Stomach smooth muscle (tissue), 2 donors: ENCODE measurements around the gene MYO3A.

Source experiments
- H3K27ac ChIP-seq: one replicate; pipeline ENCODE4 v1.7.0; 2013; ENCODE audit warnings: mild to moderate bottlenecking, low read length, inconsistent platforms
- H3K27me3 ChIP-seq, 2 donors: one replicate each; pipeline ENCODE4 v1.7.0; 2013; ENCODE audit warnings: low read length in 2 of 2; ENCODE audit not compliant: insufficient read depth in 2 of 2, control insufficient read depth in 1 of 2
- H3K36me3 ChIP-seq, 2 donors: one replicate each; pipeline ENCODE4 v1.7.0; 2013; ENCODE audit warnings: low read length in 2 of 2; ENCODE audit not compliant: control insufficient read depth in 2 of 2, insufficient read depth in 2 of 2
- H3K4me1 ChIP-seq: one replicate; pipeline ENCODE4 v1.7.0; 2013; ENCODE audit warnings: low read length; ENCODE audit not compliant: control insufficient read depth, insufficient read depth
- H3K4me3 ChIP-seq, 2 donors: one replicate each; pipeline ENCODE4 v1.7.0; 2013; ENCODE audit warnings: low read length in 2 of 2
- H3K9ac ChIP-seq, 2 donors: one replicate each; pipeline ENCODE4 v1.7.0; 2013; ENCODE audit warnings: low read length in 2 of 2, mild to moderate bottlenecking in 1 of 2
- H3K9me3 ChIP-seq, 2 donors: one replicate each; pipeline ENCODE4 v1.7.0; 2013; ENCODE audit warnings: low read length in 2 of 2; ENCODE audit not compliant: control insufficient read depth in 2 of 2
- donor health status: healthy.
- donor health status: Pancreatic carcinoma.

The MYO3A gene

DNA sequence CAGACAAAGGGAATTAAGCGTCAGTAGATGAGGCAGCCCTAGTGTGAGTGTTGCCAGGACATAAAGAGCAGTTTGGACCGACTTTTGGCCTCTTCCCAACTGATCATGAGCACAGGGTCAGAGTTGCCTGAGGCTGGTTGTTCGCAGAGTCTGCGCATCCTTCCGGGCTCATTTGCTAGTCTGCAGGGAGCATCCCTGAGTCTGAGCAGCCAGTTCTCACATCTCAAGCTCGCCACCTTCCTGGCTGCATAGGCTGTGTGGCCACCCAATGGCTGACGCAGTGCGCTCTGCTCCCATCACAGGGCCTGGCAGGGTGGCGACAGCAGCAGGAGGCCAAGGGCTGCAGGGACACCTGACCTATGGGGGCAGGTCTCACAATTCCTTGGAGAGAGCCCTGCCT, 287.5 kb downstream of the MYO3A start:
- peaks cover 32 to 54% of the 10 kb centered on the region in 2 donors for H3K27me3 ChIP-seq
- no peak overlapping the region for H3K4me3 ChIP-seq
- peaks cover 3% of the 10 kb centered on the region for H3K4me1 ChIP-seq
- no peak overlapping the region for H3K27ac ChIP-seq
- no peak overlapping the region for H3K9ac ChIP-seq
- no peaks in the 10 kb centered on the region for H3K9me3 ChIP-seq
- H3K36me3 ChIP-seq, result no peaks in the 10 kb centered on the region

DNA sequence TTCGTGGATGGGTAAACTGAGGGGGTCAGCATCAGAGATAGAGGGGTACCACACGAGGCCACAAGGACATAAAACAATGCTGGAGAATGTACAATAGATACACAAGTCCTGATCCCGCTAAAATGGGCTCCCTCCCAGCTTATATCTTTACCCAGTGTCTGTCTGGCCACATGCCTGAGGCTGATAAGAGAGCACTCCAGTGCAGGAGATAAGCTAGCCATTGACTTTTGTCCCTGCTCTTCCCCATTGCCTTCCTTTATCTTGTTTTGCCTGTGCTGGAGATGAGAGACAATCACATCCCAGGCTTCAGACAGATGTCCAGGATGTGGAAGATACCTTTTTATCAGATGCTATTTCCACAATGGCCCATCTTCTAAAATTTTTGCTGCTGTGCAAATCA, 288.5 kb downstream of the MYO3A start:
- no peak overlapping the region for H3K4me3 ChIP-seq
- peaks cover 23 to 44% of the 10 kb centered on the region in 2 donors for H3K27me3 ChIP-seq
- no peak overlapping the region for H3K9ac ChIP-seq
- no peak overlapping the region for H3K27ac ChIP-seq
- H3K4me1 ChIP-seq, result no peaks in the 10 kb centered on the region
- H3K36me3 ChIP-seq, result no peaks in the 10 kb centered on the region
- H3K9me3 ChIP-seq, result no peaks in the 10 kb centered on the region

DNA sequence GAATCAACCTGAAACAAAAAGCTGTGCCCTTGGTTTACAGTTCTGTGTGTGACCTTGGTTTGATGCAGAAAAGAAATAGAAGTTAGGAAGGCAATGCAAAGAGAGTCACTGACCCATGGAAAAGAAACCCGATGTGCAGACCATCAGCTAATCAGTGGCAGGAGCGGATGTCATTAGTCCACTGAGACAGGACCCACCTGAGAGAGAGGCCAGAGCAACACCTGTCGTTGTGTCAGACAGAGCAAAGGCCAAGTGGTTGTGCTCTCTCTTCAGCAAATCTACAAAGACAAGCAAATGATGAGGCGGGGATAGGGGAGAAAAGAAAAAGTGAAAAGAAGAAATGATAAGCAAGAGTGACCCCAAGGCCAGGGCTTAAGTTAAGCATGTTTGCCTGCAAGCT, 291.3 kb downstream of the MYO3A start:
- Histone ChIP-seq H3K4me1 (no peaks in the 10 kb centered on the region), H3K36me3 (no peaks in the 10 kb centered on the region), H3K9ac (no peak overlapping the region), H3K9me3 (peaks cover 0 to 2% of the 10 kb centered on the region in 2 donors), H3K27ac (no peak overlapping the region), H3K27me3 (peaks cover 8 to 19% of the 10 kb centered on the region in 2 donors), H3K4me3 (no peak overlapping the region)

DNA sequence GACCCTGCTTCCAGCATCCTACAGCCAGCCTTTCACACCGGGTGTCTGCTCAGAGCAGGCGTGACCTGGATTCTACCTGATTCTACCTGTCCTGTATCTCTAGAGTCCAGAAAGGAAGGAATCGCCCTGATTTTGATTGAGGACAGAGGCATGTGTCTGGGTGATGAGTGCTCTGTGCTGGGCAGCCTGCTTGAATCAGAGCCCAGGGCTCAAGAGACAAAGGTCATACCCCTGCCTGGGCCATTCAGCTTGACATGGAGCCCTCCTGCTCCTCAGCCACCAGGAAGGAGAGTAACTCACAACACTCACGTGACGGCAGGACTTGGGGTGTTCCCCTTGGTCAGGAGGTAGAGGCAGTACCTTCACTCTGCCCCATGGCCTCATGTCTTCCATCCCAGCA, 293.8 kb downstream of the MYO3A start:
- no peak overlapping the region for H3K9ac ChIP-seq
- H3K27me3 ChIP-seq, result peaks cover 0 to 3% of the 10 kb centered on the region in 2 donors
- H3K4me1 ChIP-seq, result no peaks in the 10 kb centered on the region
- no peak overlapping the region for H3K27ac ChIP-seq
- no peak overlapping the region for H3K4me3 ChIP-seq
- H3K9me3 ChIP-seq, result peaks cover 0 to 2% of the 10 kb centered on the region in 2 donors
- no peaks in the 10 kb centered on the region for H3K36me3 ChIP-seq

DNA sequence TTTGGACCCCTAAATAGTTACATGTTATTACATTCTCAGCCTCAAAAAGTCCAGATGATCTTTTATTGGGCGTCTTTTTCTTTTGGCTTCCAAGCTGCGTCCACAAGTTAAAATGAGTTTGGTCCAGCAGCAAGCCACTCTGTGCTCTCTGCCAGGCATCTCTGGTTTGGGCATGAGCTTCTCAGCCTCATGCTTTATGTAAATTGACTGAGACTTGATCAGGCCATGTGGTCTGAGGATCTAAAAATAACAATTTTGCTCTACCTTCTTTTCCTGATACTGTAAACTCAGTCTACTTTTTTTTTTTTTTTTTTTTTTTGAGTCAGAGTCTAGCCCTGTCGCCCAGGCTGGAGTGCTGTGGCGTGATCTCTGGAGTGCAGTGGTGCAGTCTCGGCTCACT, 298.1 kb downstream of the MYO3A start:
- no peak overlapping the region for H3K9ac ChIP-seq
- H3K27ac ChIP-seq, result no peak overlapping the region
- H3K27me3 ChIP-seq, result peaks cover 0 to 5% of the 10 kb centered on the region in 2 donors
- no peaks in the 10 kb centered on the region for H3K4me1 ChIP-seq
- peaks cover 0 to 2% of the 10 kb centered on the region in 2 donors for H3K9me3 ChIP-seq
- no peak overlapping the region for H3K4me3 ChIP-seq
- no peaks in the 10 kb centered on the region for H3K36me3 ChIP-seq

DNA sequence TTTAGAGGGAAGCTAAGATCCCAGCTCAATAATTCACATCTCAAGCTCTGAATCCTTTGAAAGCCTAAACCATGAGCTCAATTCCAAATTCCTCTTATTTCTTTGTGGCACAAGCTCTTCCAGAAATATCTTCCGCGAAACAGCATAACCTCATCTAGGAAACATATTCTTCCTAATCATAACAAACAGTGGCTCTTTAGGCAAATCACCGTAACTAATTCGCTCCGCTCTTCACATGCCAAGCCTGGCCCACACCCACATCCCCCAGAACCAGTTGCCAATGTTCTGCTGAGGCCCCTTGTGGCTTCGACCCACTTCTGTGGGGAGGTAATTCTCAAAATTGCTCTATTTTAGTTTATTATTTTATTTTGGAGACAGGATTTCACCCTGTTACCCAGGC, 301.7 kb downstream of the MYO3A start:
- Histone ChIP-seq H3K9me3 (no peaks in the 10 kb centered on the region), H3K27ac (no peak overlapping the region), H3K27me3 (peaks cover 3 to 5% of the 10 kb centered on the region in 2 donors), H3K4me1 (no peaks in the 10 kb centered on the region), H3K4me3 (no peak overlapping the region), H3K9ac (no peak overlapping the region), H3K36me3 (no peaks in the 10 kb centered on the region)

DNA sequence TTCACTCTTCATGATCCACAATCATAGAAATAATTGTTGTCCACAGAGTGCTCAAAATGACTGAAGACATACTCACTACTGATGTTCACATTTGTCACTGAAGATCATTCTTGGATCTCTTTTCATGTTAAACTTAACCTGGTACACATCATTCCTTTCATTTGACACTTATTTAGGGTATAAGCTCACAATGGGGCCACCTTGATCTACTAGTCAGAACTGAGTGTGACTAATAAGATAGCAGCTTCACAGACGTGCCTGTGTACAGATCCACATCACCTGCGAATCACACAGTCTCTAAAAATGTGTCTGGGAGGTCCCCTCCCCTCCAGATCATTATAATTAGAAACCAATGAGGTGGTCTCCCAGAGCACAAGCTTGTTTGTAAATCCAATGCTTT, 304.3 kb downstream of the MYO3A start:
- no peaks in the 10 kb centered on the region for H3K36me3 ChIP-seq
- H3K4me3 ChIP-seq, result no peak overlapping the region
- H3K4me1 ChIP-seq, result no peaks in the 10 kb centered on the region
- H3K9ac ChIP-seq, result no peak overlapping the region
- no peaks in the 10 kb centered on the region for H3K9me3 ChIP-seq
- no peak overlapping the region for H3K27ac ChIP-seq
- H3K27me3 ChIP-seq, result peaks cover 3% of the 10 kb centered on the region in 2 donors

DNA sequence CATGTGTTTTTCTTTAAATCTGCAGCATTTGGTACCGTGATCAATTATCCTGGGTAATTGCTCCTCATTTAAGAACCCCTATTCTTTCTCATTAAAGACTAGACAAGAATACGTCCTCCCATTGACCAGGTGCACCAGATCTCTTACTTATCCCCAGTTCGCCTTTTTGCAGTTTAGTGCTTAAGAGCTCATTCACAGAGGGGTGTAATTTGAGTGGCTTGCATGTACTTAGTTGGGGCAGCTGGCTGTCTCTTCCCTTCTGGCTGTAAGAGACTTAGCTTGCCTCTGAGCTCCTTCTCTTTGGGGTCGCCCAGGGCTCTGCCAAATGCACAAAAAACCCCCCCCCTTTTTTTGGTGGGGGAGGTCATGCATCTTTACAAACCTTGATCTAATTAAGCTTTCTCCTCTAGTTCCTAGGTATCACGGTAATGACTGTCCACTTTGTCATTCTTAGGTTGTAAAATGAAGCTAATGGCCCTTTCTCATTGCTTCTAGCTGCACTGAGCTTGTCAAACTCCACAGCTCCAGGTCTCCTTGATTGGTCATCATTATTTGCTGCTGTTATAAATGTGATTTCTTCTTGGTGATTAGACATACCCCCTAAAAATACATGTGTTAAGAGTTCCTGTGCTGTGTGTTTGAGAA, 308.8 kb downstream of the MYO3A start:
- Histone ChIP-seq H3K27ac (no peak overlapping the region), H3K9ac (no peak overlapping the region), H3K36me3 (no peaks in the 10 kb centered on the region)

DNA sequence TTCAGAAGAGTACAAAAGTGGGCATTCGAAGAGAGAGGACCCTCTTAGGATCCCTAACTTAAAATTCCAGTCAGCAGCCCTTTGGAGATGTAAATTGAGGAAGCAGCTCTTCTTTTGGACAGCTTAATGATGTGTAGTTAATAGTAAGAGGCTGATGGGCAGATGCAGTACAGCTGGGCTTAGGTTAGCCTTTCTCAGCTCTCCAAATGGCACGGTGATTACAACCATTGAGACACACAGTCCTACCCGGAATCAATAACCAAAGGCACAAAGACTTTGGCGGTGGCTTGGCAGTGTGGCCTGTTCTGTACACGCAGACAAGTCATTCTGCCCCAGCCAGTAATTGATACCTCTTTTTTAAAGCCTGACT, 309.3 kb downstream of the MYO3A start:
- Histone ChIP-seq H3K27ac (no peak overlapping the region), H3K4me3 (no peak overlapping the region), H3K9me3 (peaks cover 0 to 3% of the 10 kb centered on the region in 2 donors), H3K27me3 (peaks cover 0 to 5% of the 10 kb centered on the region in 2 donors), H3K9ac (no peak overlapping the region), H3K36me3 (no peaks in the 10 kb centered on the region), H3K4me1 (no peaks in the 10 kb centered on the region)

More for the DNA sequence above, 308.8 kb downstream of the MYO3A start:
- Histone ChIP-seq H3K4me3 (no peak overlapping the region), H3K27me3 (peaks cover 0 to 5% of the 10 kb centered on the region in 2 donors), H3K4me1 (no peaks in the 10 kb centered on the region), H3K9me3 (peaks cover 0 to 3% of the 10 kb centered on the region in 2 donors)

DNA sequence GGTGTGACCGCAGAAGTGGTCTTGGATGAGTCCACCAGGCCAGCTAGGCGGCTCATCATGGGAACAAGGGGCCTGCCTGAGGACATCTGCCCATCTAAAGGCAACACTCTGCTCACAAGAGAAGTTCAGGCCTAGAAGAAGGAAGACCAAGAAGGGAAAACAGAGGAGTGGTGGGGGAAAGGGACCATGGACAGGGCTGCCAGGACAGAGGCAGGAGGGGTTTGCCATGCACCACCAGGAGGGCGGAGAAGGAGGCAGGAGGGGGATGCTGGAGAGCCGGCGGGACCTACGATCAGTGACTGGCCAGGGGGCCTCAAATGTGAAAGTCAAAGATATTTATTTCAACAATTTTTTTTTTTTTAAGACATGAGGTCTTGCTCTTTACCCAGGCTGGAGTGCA, 315.7 kb downstream of the MYO3A start:
- Histone ChIP-seq H3K4me1 (no peaks in the 10 kb centered on the region), H3K9ac (no peak overlapping the region), H3K27ac (no peak overlapping the region), H3K4me3 (no peak overlapping the region), H3K27me3 (peaks cover 1 to 2% of the 10 kb centered on the region in 2 donors), H3K9me3 (no peaks in the 10 kb centered on the region), H3K36me3 (no peaks in the 10 kb centered on the region)

DNA sequence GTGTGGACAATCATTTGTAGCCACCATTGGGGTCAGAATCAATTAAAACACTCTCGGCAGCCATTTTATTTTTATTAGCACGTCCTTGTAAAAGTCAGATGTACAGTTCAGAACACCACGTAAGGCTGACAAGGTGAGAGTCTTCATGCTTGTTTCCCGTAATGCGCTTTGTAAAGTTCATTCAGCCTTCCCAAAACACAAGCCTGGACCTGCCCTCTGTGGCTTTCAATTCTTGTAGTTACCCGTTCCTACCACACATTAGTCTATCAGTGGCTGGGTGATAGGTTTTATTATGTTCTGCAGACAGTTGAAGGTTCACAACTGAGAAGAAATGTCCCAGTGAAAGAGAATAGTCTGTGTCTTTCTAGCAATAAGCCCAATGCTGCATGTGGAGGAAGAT, 317.9 kb downstream of the MYO3A start:
- H3K27ac ChIP-seq, result no peak overlapping the region
- no peaks in the 10 kb centered on the region for H3K4me1 ChIP-seq
- no peaks in the 10 kb centered on the region for H3K36me3 ChIP-seq
- H3K4me3 ChIP-seq, result no peak overlapping the region
- peaks cover 0 to 2% of the 10 kb centered on the region in 2 donors for H3K27me3 ChIP-seq
- H3K9ac ChIP-seq, result no peak overlapping the region
- no peaks in the 10 kb centered on the region for H3K9me3 ChIP-seq
